ENCODE measurements around the gene MS4A1.
"Not testable (repeated sequence)": the region's sequence is repeated elsewhere in the genome, so short reads cannot be mapped to it uniquely, and the experiment has no call there.

Gene MS4A1

GRCh38 chr11:60504219-60504905, 48.7 kb downstream of the MS4A1 start:
- DNase-seq: no peak

GRCh38 chr11:60509609-60510008, 54.0 kb downstream of the MS4A1 start:
- not testable (repeated sequence) for DNase-seq

- DNase-seq: not testable (repeated sequence)
These were observed 54.6 kb downstream of the MS4A1 start for GRCh38 chr11:60510209-60510608.

DNA sequence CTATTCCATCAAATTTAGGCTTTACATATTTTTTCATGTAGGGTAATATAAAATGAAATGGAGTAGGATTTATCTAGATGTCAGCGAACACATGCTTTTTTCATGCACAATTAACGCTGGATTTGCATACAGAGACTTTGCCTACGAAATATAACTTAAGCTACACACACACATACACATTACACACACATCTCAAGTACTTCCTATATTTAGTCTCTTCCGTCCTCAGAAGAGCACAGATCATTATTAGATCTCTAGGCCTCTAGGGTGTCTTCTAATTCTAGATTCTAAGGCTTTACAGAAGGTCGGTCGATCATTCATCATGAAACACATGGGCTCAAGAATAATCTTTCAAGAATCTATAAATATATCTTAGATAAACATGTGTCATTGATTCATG, 55.7 kb downstream of the MS4A1 start:
- no peak for DNase-seq

DNA sequence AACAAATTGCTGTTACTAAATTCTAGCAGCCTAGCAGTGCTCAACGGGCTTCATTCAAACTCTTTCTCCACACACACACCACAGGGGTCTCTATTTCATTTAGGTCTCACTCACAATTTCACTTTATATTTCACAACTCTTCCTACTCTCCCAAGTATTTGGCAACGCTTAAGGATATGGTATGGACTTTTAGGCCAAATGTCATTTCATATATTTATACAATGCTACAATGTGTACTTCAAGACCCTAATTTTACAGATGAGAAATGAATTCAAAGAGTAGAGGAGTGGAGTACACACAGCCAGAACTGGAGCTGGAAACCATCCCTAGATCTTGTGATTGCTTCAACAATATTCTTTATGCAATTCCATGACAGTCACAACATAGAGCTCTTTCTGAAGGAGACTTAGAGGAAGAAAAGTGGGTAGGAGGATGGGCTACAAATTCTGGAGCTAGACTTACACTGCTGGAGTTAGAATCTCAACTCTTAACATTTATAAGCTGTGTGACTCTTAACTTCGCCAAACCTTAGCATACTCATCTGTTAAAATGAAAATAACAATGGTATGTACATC, 57.1 kb downstream of the MS4A1 start:
- no peak for DNase-seq

GRCh38 chr11:60513496-60514460, 58.1 kb downstream of the MS4A1 start:
- DNase-seq: no peak

- DNase-seq: no peak
These were observed 59.7 kb downstream of the MS4A1 start, which contains the start of gene MS4A13 for GRCh38 chr11:60515144-60515855. MS4A13 (plus strand) TSS chr11:60515392; CDS start chr11:60518084, 2,692 bp downstream.
